HG03280 (cell line): ENCODE results near the gene BCAS3.
"Not testable (repeated sequence)": the region's sequence is repeated elsewhere in the genome, so short reads cannot be mapped to it uniquely, and the experiment has no call there.

Experiments
- ATAC-seq: cut with Tn5 transposase; IDR thresholded peaks from one replicate; pipeline ENCODE4 v1.9.1; 2021; ENCODE audit warnings: mild to moderate bottlenecking, moderate library complexity; ENCODE audit not compliant: unreplicated experiment

Gene BCAS3

DNA sequence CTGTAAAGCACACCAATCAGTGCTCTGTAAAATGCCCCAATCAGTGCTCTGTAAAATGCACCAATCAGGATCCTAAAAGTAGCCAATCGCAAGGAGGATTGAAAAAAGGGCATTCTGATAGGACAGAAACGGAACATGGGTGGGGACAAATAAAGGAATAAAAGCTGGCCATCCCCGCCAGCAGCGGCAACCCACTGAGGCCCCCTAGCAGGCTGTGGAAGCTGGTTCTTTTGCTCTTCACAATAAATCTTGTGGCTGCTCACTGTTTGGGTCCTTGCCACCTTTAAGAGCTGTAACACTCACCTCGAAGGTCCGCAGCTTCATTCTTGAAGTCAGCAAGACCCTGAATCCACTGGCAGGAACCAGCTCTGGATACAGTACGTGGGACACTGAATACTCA, 559.6 kb downstream of the BCAS3 start:
- ATAC-seq = no peak

DNA sequence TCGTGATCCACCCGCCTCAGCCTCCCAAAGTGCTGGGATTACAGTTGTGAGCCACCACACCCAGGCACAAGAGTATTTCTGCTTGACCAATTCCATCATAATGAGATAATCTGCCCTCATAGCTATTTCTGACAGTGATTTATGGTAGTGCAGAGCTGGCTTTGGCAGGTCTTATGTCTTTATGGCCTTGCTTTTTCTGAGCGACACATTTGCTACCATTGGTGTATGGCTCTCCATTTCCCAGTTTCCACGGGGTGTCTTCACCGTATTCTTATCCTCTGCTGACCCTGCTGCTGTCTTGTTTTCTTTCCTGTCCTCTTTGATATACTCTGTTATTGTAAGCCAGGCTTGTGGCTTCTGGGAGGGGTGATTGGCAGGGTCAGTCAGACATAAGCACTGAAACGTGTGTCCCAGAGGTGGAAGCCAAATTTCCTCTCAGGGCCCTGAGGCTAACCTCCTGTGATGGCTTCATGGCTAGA, 560.8 kb downstream of the BCAS3 start:
- no peak for ATAC-seq

DNA sequence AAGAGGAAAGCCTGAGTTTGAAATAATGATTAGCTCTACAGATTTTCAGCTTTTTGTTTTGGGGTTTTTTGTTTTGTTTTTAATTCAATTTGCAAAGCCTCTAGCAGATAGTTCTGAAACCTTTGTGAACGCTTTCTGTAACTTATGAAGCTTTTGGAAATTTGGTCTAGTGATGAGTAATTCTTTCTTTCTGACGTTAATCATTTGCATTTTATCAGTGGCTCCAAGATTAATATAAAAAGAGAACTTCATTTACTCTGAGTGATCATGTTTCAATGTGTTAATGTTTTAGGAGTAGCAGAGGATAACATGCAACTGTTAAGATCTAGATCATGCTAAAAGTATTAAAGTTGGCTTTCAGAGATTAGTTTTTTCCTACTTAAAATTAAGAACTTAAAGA, 561.7 kb downstream of the BCAS3 start:
- ATAC-seq = no peak

GRCh38 chr17:61239953-61240352, 562.3 kb downstream of the BCAS3 start:
- ATAC-seq = no peak

- no peak for ATAC-seq
These were observed 563.3 kb downstream of the BCAS3 start for GRCh38 chr17:61240851-61241468.

DNA sequence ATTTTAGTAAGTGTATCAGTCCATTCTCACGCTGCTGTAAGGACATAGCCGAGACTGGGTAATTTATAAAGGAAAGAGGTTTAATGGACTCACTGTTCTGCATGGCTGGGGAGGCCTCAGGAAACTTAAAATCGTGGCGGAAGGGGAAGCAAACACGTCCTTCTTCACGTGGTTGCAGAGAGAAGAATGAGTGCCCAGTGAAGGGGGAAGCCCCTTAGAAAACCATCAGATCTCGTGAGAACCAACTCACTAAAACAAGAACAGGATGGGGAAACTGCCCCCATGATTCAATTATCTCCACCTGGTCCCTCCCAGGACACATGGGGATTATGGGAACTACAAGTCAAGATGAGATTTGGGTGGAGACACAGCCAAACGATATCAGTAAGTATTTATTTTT, 567.3 kb downstream of the BCAS3 start:
- ATAC-seq = not testable (repeated sequence)

- ATAC-seq = no peak
These were observed 568.1 kb downstream of the BCAS3 start for GRCh38 chr17:61245706-61246135.

DNA sequence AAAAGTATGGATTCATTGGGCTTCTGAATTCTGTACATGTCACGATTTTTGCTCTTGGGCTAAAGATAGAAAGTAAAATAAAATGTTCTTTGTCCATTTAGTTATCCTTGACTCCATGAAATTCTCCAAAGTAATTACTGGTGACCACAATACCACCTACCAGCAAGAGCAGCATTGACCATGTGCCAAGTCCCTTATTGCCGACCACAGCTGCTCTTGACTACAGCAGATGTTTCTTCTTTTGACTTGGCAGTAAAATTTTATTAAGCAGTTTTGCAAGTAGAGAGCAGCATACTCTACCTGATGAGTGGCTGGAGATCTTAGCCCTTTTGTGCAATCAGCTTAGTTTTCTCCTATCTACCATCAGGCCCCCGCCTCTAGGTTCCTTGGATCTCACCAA, 569.8 kb downstream of the BCAS3 start:
- no peak for ATAC-seq

- ATAC-seq = no peak
These were observed 570.7 kb downstream of the BCAS3 start for GRCh38 chr17:61248399-61248798.

DNA sequence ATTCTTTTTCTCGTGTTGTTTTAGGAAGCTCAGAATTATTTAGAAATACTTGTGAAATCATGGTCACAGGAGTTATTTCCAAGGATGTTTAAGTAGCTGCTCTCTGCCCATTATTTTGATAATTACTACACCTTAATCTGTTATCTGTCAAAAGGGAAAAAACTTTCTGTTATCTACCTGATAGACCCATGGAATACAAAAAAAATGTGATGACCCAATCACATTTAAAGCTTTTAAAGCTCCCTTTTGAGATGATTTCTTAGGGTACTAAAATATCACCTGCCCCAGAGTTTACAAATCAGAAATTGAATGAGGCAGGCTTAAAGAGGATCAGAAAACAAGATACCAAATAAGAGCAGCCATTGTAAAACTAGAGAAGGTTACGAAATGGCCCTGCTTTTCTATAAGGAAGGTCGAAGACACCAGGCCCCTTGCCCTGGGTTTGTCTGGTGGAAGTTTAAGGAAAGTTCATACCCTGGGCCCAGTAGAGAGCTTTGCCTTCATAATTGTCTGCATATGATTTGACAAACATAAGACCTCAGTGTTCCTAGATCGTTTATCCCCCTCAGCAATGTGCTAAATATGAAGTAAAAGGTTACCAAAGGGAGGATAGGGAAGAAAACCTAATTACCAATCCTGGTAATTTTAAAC, 572.1 kb downstream of the BCAS3 start:
- ATAC-seq = no peak

DNA sequence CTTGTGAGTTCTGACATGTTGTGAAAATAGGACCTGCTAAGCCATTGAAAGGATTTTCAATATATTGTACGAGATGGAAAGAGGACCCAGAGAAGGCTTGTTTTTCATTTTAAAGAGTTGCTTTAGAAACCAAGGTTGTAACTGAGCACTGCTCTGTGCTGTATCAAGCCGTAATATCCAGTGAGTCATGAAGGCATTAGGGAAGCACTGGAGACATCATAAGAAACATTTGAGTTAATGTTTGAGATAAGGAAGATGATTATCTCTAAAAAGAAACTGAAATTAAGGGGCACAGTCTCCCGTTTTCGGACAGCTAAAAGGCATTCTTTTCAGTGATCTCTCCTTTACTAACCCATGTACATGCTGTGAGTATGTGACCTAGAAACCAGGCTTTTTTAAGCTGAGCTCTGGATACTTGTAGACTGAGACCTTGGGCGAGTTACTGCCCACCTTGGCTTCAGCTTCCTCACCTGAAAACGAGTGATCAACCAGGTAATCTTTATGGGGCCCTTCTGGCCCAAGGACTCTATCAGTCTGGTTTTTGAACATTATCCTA, 572.8 kb downstream of the BCAS3 start:
- ATAC-seq = no peak

- no peak for ATAC-seq
These were observed 574.6 kb downstream of the BCAS3 start for GRCh38 chr17:61251939-61252865.

- ATAC-seq = no peak
These were observed 575.7 kb downstream of the BCAS3 start for GRCh38 chr17:61253362-61253761.

DNA sequence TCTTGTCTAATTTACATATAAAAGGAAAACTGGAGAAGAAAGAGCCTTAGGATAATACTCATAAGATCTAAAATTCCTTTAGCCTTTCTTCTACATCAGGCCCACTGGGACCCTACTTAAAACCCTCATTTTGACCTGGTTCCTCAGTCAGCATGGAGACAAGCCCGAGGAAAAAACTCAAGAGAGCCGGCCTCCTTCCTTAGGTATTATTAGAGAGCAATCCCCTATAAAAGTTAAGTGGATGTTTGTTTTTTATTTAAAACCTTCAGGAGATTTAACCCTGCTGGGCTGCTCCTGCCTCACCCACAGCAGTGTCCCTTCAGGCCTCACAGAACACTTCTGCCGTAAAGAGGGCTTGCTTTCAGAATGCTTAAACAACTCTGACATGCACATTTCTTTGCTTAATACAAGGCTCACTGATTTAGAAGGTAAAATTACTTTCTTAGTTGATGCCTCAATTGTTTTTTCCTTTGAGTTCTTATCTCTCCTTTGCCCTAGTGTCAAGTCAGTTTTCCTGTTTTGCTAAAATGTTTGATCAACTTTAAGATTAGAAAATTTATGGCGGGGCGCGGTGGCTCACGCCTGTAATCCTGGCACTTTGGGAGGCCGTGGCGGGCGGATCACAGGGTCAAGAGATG, 576.4 kb downstream of the BCAS3 start:
- ATAC-seq = no peak

GRCh38 chr17:61254904-61255303, 577.3 kb downstream of the BCAS3 start:
- ATAC-seq = no peak

DNA sequence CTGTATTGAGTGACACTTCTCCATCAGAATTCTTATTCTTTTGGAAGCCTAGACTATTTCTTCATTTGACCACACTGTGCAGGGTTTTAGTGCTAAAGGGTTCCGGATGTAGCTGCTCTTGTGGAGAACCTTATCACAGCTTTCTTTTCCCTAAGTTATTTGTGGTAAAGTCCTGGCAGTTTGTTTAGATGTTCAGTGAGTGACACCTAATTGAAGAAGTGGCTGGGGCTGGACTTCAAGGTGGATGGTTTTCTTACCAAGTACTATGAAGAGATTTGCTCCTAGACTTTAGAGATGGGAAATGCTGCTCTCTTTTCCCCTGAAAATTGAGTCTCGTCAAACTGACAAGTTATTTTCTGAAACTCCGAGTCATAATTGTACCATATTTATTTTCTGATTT, 578.0 kb downstream of the BCAS3 start:
- no peak for ATAC-seq

GRCh38 chr17:61259360-61259759, 581.7 kb downstream of the BCAS3 start:
- ATAC-seq = no peak

- ATAC-seq = no peak
These were observed 582.6 kb downstream of the BCAS3 start for GRCh38 chr17:61260071-61260797.

GRCh38 chr17:61261001-61261637, 583.5 kb downstream of the BCAS3 start:
- ATAC-seq = no peak

DNA sequence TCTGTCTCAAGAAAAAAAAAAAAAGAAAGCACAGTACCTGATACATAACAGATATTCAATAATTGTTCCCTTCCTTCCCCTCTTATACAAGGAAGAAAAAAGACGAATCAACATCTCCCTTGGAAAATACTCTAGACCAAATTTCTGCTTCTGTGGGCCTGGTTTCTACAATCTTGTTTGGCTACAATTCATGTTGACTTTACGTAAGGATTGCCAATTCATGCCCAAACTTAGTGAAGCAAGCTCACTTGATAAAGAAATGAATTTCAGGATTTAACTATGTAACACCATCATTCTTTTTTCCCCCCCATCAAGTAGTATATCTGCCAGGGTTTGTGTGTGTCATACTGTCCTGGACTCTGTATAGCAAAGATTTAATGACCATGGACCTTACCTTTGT, 587.7 kb downstream of the BCAS3 start:
- no peak for ATAC-seq
